Small intestine (tissue), 7 donors: ENCODE data around the gene RYR3. TPM values are rescaled to one million over a fixed set of nuclear protein-coding genes. Genes with fewer than 3 reads are reported as not detected.
"Not testable (repeated sequence)": the region's sequence is repeated elsewhere in the genome, so short reads cannot be mapped to it uniquely, and the experiment has no call there.

ENCODE experiments used
- DNase-seq, 2 donors: peaks; one replicate each; pipeline versions ENCODE4 v3.0.0 to v3.0.0-alpha.2; 2013
- FAIRE-seq: peaks from 2 replicates; lab custom pipeline; 2012; peaks lifted over from hg19 to GRCh38; lab: Jason Lieb, UNC
- H3K27ac ChIP-seq, 3 donors: one replicate each; pipeline ENCODE4 v1.5.1; 2013; ENCODE audit warnings: low read length in 2 of 3, mild to moderate bottlenecking in 2 of 3, control low read depth in 1 of 3, inconsistent platforms in 1 of 3, low read depth in 1 of 3, moderate library complexity in 1 of 3
- H3K27me3 ChIP-seq, 3 donors: one replicate each; pipeline ENCODE4 v1.6.1; 2013; ENCODE audit warnings: low read length in 3 of 3, inconsistent platforms in 1 of 3; ENCODE audit not compliant: control insufficient read depth in 3 of 3, insufficient read depth in 3 of 3
- H3K36me3 ChIP-seq, 3 donors: one replicate each; pipeline ENCODE4 v1.6.1; 2013; ENCODE audit warnings: low read length in 3 of 3, inconsistent platforms in 1 of 3, low read depth in 1 of 3, mild to moderate bottlenecking in 1 of 3, moderate library complexity in 1 of 3; ENCODE audit not compliant: control insufficient read depth in 3 of 3, insufficient read depth in 2 of 3
- H3K4me1 ChIP-seq, 3 donors: one replicate each; pipeline ENCODE4 v1.6.1; 2013; ENCODE audit warnings: low read length in 2 of 3, inconsistent platforms in 1 of 3, low read depth in 1 of 3, mild to moderate bottlenecking in 1 of 3, moderate library complexity in 1 of 3; ENCODE audit not compliant: control insufficient read depth in 3 of 3, insufficient read depth in 2 of 3
- H3K4me3 ChIP-seq, 3 donors: one replicate each; pipeline ENCODE4 v1.5.1; 2013; ENCODE audit warnings: low read length in 3 of 3, control low read depth in 1 of 3, inconsistent platforms in 1 of 3, low read depth in 1 of 3, mild to moderate bottlenecking in 1 of 3, moderate library complexity in 1 of 3
- H3K9me3 ChIP-seq, 2 donors: one replicate each; pipeline ENCODE4 v1.6.1; 2013; ENCODE audit warnings: low read depth in 1 of 2, low read length in 1 of 2; ENCODE audit not compliant: control insufficient read depth in 2 of 2, insufficient read depth in 1 of 2
- WGBS, 3 donors: extraction: QIAGEN DNeasy Blood & Tissue Kit; methylation state at CpG; one replicate each; pipeline ENCODE4 v1.1.7; 2013; 5-methylcytosine and 5-hydroxymethylcytosine counted together
- polyA plus RNA-seq, 4 donors: library from polyadenylated mRNA; stranded (reverse) in 3 of 4; unstranded in 1 of 4; fragments of 200-250 nt in 3 of 4; fragments of 120-200 nt in 1 of 4; gene quantifications; one replicate each; pipeline versions ENCODE4 v1.2.1 to v1.2.3, GENCODE V29; 2013
- donor health status: healthy with polysubstance abuse.
- donor health status: control.
- donor health status: control.
- donor health status: Bipolar disorder and iron deficiency.
- donor health status: healthy.

Gene RYR3
- polyA plus RNA-seq, 4 donors: 0.36 to 1.6 TPM; not detected in 2

DNA sequence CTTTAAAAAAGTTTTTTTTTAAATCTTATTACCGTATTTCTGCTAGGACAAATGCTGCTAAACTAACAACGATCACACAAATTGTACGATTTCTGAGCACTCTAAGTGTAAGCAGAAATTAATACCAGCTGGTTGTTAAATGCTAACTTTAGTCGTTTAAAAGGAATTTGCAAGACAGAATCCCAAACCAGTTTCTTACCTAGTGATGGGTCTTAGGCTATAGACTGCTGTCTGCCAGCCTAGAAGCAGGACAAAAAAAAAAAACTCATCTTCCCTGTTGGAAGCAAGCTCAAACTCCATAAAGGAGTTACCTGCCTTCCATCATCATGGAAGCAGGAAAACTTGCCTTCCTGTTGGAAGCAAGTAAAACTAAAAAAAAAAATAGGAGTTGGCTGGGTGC is 287.6 kb downstream of the RYR3 start:
- H3K27ac ChIP-seq, H3K4me1 ChIP-seq, FAIRE-seq, H3K9me3 ChIP-seq, H3K4me3 ChIP-seq, H3K27me3 ChIP-seq, DNase-seq, H3K36me3 ChIP-seq: not testable (repeated sequence)
- 64 to 70% (median 65%) methylated on average over 4 of the region's 4 CpGs for WGBS, 3 donors

GRCh38 chr15:33600212-33600611 is 289.4 kb downstream of the RYR3 start:
- FAIRE-seq (no peak), DNase-seq (no peak)
- H3K4me1 ChIP-seq: no peaks in the 10 kb centered on the region
- H3K9me3 ChIP-seq: no peaks in the 10 kb centered on the region
- H3K27me3 ChIP-seq: peaks cover 0 to 2% (median 0%) of the 10 kb centered on the region in 3 donors
- no peaks in the 10 kb centered on the region for H3K36me3 ChIP-seq
- H3K4me3 ChIP-seq: no peak overlapping the region
- H3K27ac ChIP-seq: no peak overlapping the region
- 36 to 53% (median 52%) methylated on average over 7 of the region's 7 CpGs for WGBS, 3 donors

GRCh38 chr15:33601461-33601860 is 290.7 kb downstream of the RYR3 start:
- no peaks in the 10 kb centered on the region for H3K9me3 ChIP-seq
- FAIRE-seq (no peak), DNase-seq (no peak)
- peaks cover 0 to 2% (median 0%) of the 10 kb centered on the region in 3 donors for H3K27me3 ChIP-seq
- H3K4me3 ChIP-seq: no peak overlapping the region
- no peaks in the 10 kb centered on the region for H3K4me1 ChIP-seq
- no peak overlapping the region for H3K27ac ChIP-seq
- WGBS, 3 donors: 78 to 91% (median 88%) methylated on average over 4 of the region's 4 CpGs
- H3K36me3 ChIP-seq: no peaks in the 10 kb centered on the region

DNA sequence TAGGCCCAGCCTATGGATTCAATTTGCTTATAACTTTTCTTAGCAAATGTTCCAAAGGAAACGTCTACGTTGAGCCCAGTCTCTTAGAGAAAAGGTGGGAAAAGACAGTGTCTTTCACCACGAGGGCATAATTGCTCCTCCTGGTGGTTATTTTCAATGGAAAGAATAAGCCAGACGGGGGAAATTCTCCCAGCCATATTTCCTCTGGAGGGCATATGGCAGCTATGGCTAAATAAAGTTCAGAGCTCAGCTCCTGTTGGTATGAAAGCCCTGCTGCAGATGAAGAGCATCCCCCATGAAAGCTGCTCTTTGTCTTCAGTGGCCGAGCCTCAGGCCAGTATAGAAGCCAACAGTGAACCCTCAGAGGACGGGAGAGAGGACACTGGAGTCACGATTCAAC is 297.9 kb downstream of the RYR3 start:
- WGBS, 3 donors: 46 to 53% (median 52%) methylated on average over 7 of the region's 7 CpGs
- FAIRE-seq (no peak), DNase-seq (no peak)
- H3K4me3 ChIP-seq: no peak overlapping the region
- no peaks in the 10 kb centered on the region for H3K27me3 ChIP-seq
- no peaks in the 10 kb centered on the region for H3K36me3 ChIP-seq
- H3K27ac ChIP-seq: no peak overlapping the region
- H3K9me3 ChIP-seq: no peaks in the 10 kb centered on the region
- H3K4me1 ChIP-seq: no peaks in the 10 kb centered on the region

- Histone ChIP-seq H3K4me1 (no peaks in the 10 kb centered on the region), H3K4me3 (no peak overlapping the region), H3K27me3 (no peaks in the 10 kb centered on the region), H3K36me3 (no peaks in the 10 kb centered on the region), H3K27ac (no peak overlapping the region), H3K9me3 (no peaks in the 10 kb centered on the region)
- 76 to 83% (median 79%) methylated on average over 10 of the region's 10 CpGs for WGBS, 3 donors
- no peak for DNase-seq
- no peak for FAIRE-seq
Observed at GRCh38 chr15:33612721-33613304, 302.0 kb downstream of the RYR3 start.

DNA sequence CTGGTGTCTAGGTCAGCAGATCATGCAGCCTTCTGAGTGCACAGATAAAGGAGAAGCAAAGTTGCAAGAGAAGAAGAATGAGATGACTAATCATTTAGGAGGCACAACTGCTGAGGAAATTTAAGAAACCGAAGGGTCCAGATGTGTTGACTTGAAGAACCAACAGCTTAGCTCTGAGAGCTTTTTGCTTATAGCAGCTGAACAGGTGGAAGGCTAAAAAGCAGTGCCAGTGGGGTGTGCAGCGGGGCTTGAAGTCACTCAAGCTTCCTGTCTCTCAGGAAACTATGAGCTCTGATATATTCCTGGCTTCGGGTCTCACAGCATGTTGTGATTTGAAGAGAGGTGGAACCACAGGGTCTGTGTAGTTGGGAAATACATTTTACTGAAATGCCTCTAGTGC is 305.7 kb downstream of the RYR3 start:
- no peaks in the 10 kb centered on the region for H3K27me3 ChIP-seq

DNA sequence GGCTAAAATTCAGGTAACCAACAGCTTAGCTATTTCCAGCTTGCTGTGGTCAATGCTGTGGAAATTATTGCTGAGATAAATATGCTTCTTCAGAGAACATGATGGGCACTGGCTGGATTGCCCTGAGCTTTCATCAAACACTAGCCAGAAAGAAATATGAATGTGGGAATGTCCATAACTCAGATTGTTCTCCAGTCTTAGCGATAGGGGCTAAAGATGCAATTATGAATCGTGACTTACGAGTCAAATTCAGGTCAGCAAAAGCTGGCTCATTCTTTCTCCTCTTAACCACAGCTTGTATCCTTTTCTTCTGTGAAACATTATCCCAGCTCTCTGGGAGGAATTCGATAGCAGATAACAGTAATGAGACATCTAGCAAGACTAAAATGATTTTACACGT is 307.6 kb downstream of the RYR3 start:
- H3K36me3 ChIP-seq: no peaks in the 10 kb centered on the region
- H3K27me3 ChIP-seq: no peaks in the 10 kb centered on the region
- no peak overlapping the region for H3K27ac ChIP-seq
- 69 to 79% (median 71%) methylated on average over 5 of the region's 5 CpGs for WGBS, 3 donors
- no peaks in the 10 kb centered on the region for H3K4me1 ChIP-seq
- no peaks in the 10 kb centered on the region for H3K9me3 ChIP-seq
- H3K4me3 ChIP-seq: no peak overlapping the region
- FAIRE-seq (no peak), DNase-seq (no peak)

More for the DNA sequence above, 305.7 kb downstream of the RYR3 start:
- no peak overlapping the region for H3K4me3 ChIP-seq
- WGBS, 3 donors: 46 to 61% (median 58%) methylated on average over 3 of the region's 3 CpGs
- H3K27ac ChIP-seq: no peak overlapping the region
- no peaks in the 10 kb centered on the region for H3K9me3 ChIP-seq
- no peaks in the 10 kb centered on the region for H3K4me1 ChIP-seq
- no peak for DNase-seq
- no peaks in the 10 kb centered on the region for H3K36me3 ChIP-seq
- FAIRE-seq: no peak

GRCh38 chr15:33621141-33621540 is 310.4 kb downstream of the RYR3 start:
- FAIRE-seq (no peak), DNase-seq (no peak)
- no peaks in the 10 kb centered on the region for H3K4me1 ChIP-seq
- no peak overlapping the region for H3K4me3 ChIP-seq
- H3K36me3 ChIP-seq: no peaks in the 10 kb centered on the region
- H3K27me3 ChIP-seq: no peaks in the 10 kb centered on the region
- H3K27ac ChIP-seq: no peak overlapping the region
- H3K9me3 ChIP-seq: no peaks in the 10 kb centered on the region

- FAIRE-seq (no peak), DNase-seq (no peak)
- H3K9me3 ChIP-seq: no peaks in the 10 kb centered on the region
- H3K27me3 ChIP-seq: no peaks in the 10 kb centered on the region
- 81 to 83% (median 82%) methylated on average over 7 of the region's 7 CpGs for WGBS, 3 donors
- no peaks in the 10 kb centered on the region for H3K36me3 ChIP-seq
- H3K4me3 ChIP-seq: no peak overlapping the region
- no peaks in the 10 kb centered on the region for H3K4me1 ChIP-seq
- H3K27ac ChIP-seq: no peak overlapping the region
Observed at GRCh38 chr15:33623010-33623409, 312.2 kb downstream of the RYR3 start.
